ENCODE results near the gene TTC33. TPM values are rescaled to one million over a fixed set of nuclear protein-coding genes. Genes with fewer than 3 reads are reported as not detected.

Gene TTC33
- total RNA-seq, 1 donor from 2014 or later, result 9.7 TPM

GRCh38 chr5:40480392-40480791 is 275.4 kb downstream of the TTC33 start:
- no peak for DNase-seq (ENCODE audit: low read depth)
- TF ChIP-seq CTCF (IDR thresholded peaks at IDR 0.05; ENCODE audit: insufficient read depth, low read length, severe bottlenecking), result no peak
- H3K36me3 ChIP-seq (ENCODE audit: control insufficient read depth, insufficient read depth, low read length), result no peaks in the 10 kb centered on the region
- no peak for FAIRE-seq
- H3K4me3 ChIP-seq (ENCODE audit: low read depth, low read length), result no peak overlapping the region
- no peaks in the 10 kb centered on the region for H3K27me3 ChIP-seq (ENCODE audit: control insufficient read depth, insufficient read depth, low read length)

- no peaks in the 10 kb centered on the region for H3K27me3 ChIP-seq (ENCODE audit: control insufficient read depth, insufficient read depth, low read length)
- no peak for TF ChIP-seq CTCF (IDR thresholded peaks at IDR 0.05; ENCODE audit: insufficient read depth, low read length, severe bottlenecking)
- no peak for FAIRE-seq
- H3K4me3 ChIP-seq (ENCODE audit: low read depth, low read length), result no peak overlapping the region
- DNase-seq (ENCODE audit: low read depth), result no peak
- H3K36me3 ChIP-seq (ENCODE audit: control insufficient read depth, insufficient read depth, low read length), result no peaks in the 10 kb centered on the region
Measured at GRCh38 chr5:40479939-40480338, 275.8 kb downstream of the TTC33 start.

GRCh38 chr5:40478766-40479165 is 277.0 kb downstream of the TTC33 start:
- DNase-seq (ENCODE audit: low read depth) (no peak), FAIRE-seq (no peak)
- Histone ChIP-seq H3K4me3 (ENCODE audit: low read depth, low read length) (no peak overlapping the region), H3K36me3 (ENCODE audit: control insufficient read depth, insufficient read depth, low read length) (no peaks in the 10 kb centered on the region), H3K27me3 (ENCODE audit: control insufficient read depth, insufficient read depth, low read length) (no peaks in the 10 kb centered on the region)
- no peak for TF ChIP-seq CTCF (IDR thresholded peaks at IDR 0.05; ENCODE audit: insufficient read depth, low read length, severe bottlenecking)

GRCh38 chr5:40477856-40478546 is 277.8 kb downstream of the TTC33 start:
- no peaks in the 10 kb centered on the region for H3K36me3 ChIP-seq (ENCODE audit: control insufficient read depth, insufficient read depth, low read length)
- FAIRE-seq, result no peak
- TF ChIP-seq CTCF (IDR thresholded peaks at IDR 0.05; ENCODE audit: insufficient read depth, low read length, severe bottlenecking), result no peak
- H3K4me3 ChIP-seq (ENCODE audit: low read depth, low read length), result no peak overlapping the region
- DNase-seq (ENCODE audit: low read depth), result peak; percentile 68
- no peaks in the 10 kb centered on the region for H3K27me3 ChIP-seq (ENCODE audit: control insufficient read depth, insufficient read depth, low read length)

GRCh38 chr5:40475561-40475960 is 280.2 kb downstream of the TTC33 start:
- Histone ChIP-seq H3K4me3 (ENCODE audit: low read depth, low read length) (no peak overlapping the region), H3K27me3 (ENCODE audit: control insufficient read depth, insufficient read depth, low read length) (no peaks in the 10 kb centered on the region), H3K36me3 (ENCODE audit: control insufficient read depth, insufficient read depth, low read length) (no peaks in the 10 kb centered on the region)
- no peak for TF ChIP-seq CTCF (IDR thresholded peaks at IDR 0.05; ENCODE audit: insufficient read depth, low read length, severe bottlenecking)
- FAIRE-seq (no peak), DNase-seq (ENCODE audit: low read depth) (peak; percentile 18)

- no peak for FAIRE-seq
- H3K4me3 ChIP-seq (ENCODE audit: low read depth, low read length), result no peak overlapping the region
Measured at GRCh38 chr5:40474250-40474649, 281.5 kb downstream of the TTC33 start.

More at GRCh38 chr5:40474250-40474649, 281.5 kb downstream of the TTC33 start:
- Histone ChIP-seq H3K36me3 (ENCODE audit: control insufficient read depth, insufficient read depth, low read length) (no peaks in the 10 kb centered on the region), H3K27me3 (ENCODE audit: control insufficient read depth, insufficient read depth, low read length) (no peaks in the 10 kb centered on the region)
- TF ChIP-seq CTCF (IDR thresholded peaks at IDR 0.05; ENCODE audit: insufficient read depth, low read length, severe bottlenecking), result no peak
- no peak for DNase-seq (ENCODE audit: low read depth)

Measured in bronchial epithelial cell (primary cell).